Transverse colon (tissue), 4 donors: Measurements from ENCODE around the gene UBN2. TPM values are rescaled to one million over a fixed set of nuclear protein-coding genes. Genes with fewer than 3 reads are reported as not detected.

Experiments
- DNase-seq: peaks from one replicate; pipeline ENCODE4 v3.0.0-alpha.2; 2019
- H3K27ac ChIP-seq, 4 donors: fragments of 200-600 bp; sonication (generic); 2 replicates each; pipeline ENCODE4 v1.5.1; 2016 to 2018; ENCODE audit warnings: inconsistent platforms in 4 of 4
- H3K27me3 ChIP-seq: fragments of 200-600 bp; sonication (generic); 2 replicates; pipeline ENCODE4 v1.5.1; 2017; ENCODE audit warnings: inconsistent platforms
- H3K36me3 ChIP-seq, 4 donors: fragments of 200-600 bp; sonication (generic); 2 replicates each; pipeline ENCODE4 v1.5.1; 2017 to 2019; ENCODE audit warnings: inconsistent platforms in 4 of 4
- H3K4me1 ChIP-seq, 4 donors: fragments of 200-600 bp; sonication (generic); 2 replicates each; pipeline ENCODE4 v1.5.1; 2017 to 2020; ENCODE audit warnings: inconsistent platforms in 4 of 4
- H3K4me3 ChIP-seq, 4 donors: fragments of 200-600 bp; sonication (generic); 1 replicate in 1 of 4; 2 replicates in 3 of 4; pipeline versions ENCODE4 v1.5.1 to v1.6.1; 2017 to 2019; ENCODE audit warnings: inconsistent platforms in 4 of 4
- H3K9me3 ChIP-seq, 2 donors: fragments of 200-600 bp; sonication (generic); 2 replicates each; pipeline ENCODE4 v1.5.1; 2017 to 2019; ENCODE audit warnings: inconsistent platforms in 2 of 2
- EP300 ChIP-seq: sonication (generic); formaldehyde crosslinking; IDR thresholded peaks from one replicate; pipeline ENCODE4 v1.6.1; 2017; ENCODE audit warnings: antibody characterized with exemption, low read depth
- POLR2A ChIP-seq: fragments of 450-650 bp; IDR thresholded peaks from one replicate; pipeline ENCODE4 v1.6.1; 2016; ENCODE audit warnings: antibody characterized with exemption, mild to moderate bottlenecking, moderate library complexity
- POLR2AphosphoS5 ChIP-seq, 3 donors: sonication (generic); formaldehyde crosslinking; IDR thresholded peaks; one replicate each; pipeline ENCODE4 v1.6.1; 2016; ENCODE audit warnings: antibody characterized with exemption in 3 of 3
- WGBS, 2 donors: methylation state at CpG; one replicate each; pipeline ENCODE4 v1.1.5; 2018; ENCODE audit warnings: low coverage in 1 of 2; 5-methylcytosine and 5-hydroxymethylcytosine counted together
- in situ Hi-C, 4 donors: fragments of 200-750 bp; cut with MboI; loops; one replicate each; pipeline versions ENCODE4 v1.15.0 to v1.15.1; 2017; ENCODE audit warnings: low sequenced_read_pairs in 3 of 4, low pct_ligation_motif_present in 1 of 4, low pct_unique_long_range_greater_than_20kb in 1 of 4
- intact Hi-C: fragments of 100-400 bp; cut with DNase I; formaldehyde crosslinking; loops from one replicate; pipeline ENCODE4 v1.15.1; 2023; ENCODE audit warnings: low total_unique reads
- total RNA-seq, 4 donors: library from RNA; depleted of rRNA; stranded (reverse); fragments of >200 nt; gene quantifications; one replicate each; pipeline ENCODE4 v1.1.0, GENCODE V29; 2016
- TF ChIP-seq, protein P1 (sequence below), 5 experiments: fragments of 200-600 bp in 3 of 5; fragments of 450-650 bp in 2 of 5; sonication (generic) in 3 of 5; IDR thresholded peaks; 1 replicate in 2 of 5; 2 replicates in 3 of 5; pipeline ENCODE4 v1.5.1; 2016 to 2017; ENCODE audit warnings: antibody characterized with exemption in 5 of 5, inconsistent platforms in 3 of 5, mild to moderate bottlenecking in 2 of 5, moderate library complexity in 1 of 5

Gene UBN2
- total RNA-seq, 4 donors from 2014 or later, result 9.7 to 22.1 (median 13.9) TPM

DNA sequence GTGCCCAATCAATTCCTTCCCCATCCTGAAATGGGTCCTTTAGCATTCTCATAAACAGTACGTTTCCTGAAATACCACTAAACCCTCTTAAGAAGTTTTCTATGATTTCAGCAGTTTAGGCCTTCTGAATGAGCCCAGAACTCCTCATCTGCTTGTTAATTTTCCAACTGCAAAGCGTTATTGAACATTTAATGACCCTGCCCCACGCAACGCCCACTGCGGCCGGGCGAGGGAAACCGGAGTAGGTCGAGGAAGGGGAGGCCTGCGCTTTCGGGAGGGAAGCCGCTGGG lies 608 bp upstream of the UBN2 start:
- H3K36me3 ChIP-seq, result no peaks in the 10 kb centered on the region
- H3K4me3 ChIP-seq, result peak overlapping the region; percentile 41 to 100 (median 92)
- H3K27me3 ChIP-seq, result no peaks in the 10 kb centered on the region
- TF ChIP-seq POLR2AphosphoS5 (IDR thresholded peaks at IDR 0.05) (no peak), POLR2A (no peak), EP300 (no peak)
- TF ChIP-seq, protein P1, sequence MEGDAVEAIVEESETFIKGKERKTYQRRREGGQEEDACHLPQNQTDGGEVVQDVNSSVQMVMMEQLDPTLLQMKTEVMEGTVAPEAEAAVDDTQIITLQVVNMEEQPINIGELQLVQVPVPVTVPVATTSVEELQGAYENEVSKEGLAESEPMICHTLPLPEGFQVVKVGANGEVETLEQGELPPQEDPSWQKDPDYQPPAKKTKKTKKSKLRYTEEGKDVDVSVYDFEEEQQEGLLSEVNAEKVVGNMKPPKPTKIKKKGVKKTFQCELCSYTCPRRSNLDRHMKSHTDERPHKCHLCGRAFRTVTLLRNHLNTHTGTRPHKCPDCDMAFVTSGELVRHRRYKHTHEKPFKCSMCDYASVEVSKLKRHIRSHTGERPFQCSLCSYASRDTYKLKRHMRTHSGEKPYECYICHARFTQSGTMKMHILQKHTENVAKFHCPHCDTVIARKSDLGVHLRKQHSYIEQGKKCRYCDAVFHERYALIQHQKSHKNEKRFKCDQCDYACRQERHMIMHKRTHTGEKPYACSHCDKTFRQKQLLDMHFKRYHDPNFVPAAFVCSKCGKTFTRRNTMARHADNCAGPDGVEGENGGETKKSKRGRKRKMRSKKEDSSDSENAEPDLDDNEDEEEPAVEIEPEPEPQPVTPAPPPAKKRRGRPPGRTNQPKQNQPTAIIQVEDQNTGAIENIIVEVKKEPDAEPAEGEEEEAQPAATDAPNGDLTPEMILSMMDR (IDR thresholded peaks at IDR 0.05), result no peak
- intact Hi-C loops (no loop called here), in situ Hi-C loops (no loop called here)
- peaks cover 3 to 33% (median 20%) of the 10 kb centered on the region in 4 donors for H3K4me1 ChIP-seq
- no peaks in the 10 kb centered on the region for H3K9me3 ChIP-seq
- no peak for DNase-seq
- H3K27ac ChIP-seq, result peak overlapping the region; percentile 90 to 99 (median 95)
- WGBS, 2 donors, result 4 to 10% methylated on average over 2 to 12 of the region's 12 CpGs

DNA sequence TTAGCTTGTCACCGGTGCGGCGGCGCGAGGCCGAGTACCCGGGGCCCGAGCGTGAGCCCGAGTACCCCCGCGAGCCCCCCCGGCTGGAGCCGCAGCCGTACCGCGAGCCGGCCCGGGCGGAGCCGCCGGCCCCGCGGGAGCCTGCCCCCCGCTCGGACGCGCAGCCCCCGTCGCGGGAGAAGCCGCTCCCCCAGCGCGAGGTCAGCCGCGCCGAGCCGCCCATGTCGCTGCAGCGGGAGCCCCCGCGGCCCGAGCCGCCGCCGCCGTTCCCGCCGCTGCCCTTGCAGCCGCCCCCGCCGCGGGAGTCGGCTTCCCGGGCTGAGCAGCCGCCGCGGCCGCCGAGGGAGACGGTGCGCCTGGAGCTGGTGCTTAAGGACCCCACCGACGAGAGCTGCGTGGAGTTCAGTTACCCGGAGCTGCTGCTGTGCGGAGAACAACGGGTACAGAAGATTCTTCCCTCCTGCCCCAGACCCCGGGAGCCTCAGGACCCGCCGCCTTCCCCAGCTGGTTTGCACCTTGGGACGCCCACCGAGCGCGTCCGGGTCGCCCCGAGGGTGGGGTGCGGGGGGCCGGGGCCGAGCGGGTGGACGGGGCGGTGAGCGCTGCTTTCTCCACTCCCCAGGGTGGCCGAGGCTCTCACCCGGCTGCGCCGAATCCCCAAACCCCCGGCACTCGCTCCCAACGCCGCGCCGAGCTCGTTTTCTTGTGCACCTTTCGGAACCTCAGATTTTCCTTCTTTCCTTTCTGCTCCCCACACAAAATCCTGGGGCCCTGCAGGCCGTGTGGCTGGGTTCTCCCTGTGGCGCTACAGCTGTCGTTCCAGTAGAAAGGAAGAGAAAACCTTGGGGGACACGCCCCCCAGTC lies 708 bp downstream of the UBN2 start:
- peak; percentile 24 for DNase-seq
- TF ChIP-seq, protein P1 (IDR thresholded peaks at IDR 0.05), result no peak
- TF ChIP-seq POLR2A (no peak), EP300 (no peak), POLR2AphosphoS5 (IDR thresholded peaks at IDR 0.05) (no peak)
- 0% methylated on average over 1 to 46 of the region's 101 CpGs for WGBS, 2 donors
- in situ Hi-C loops, result no loop called here
- Histone ChIP-seq H3K36me3 (no peaks in the 10 kb centered on the region), H3K27ac (peak overlapping the region; percentile 90 to 99 (median 95)), H3K9me3 (no peaks in the 10 kb centered on the region), H3K27me3 (no peaks in the 10 kb centered on the region), H3K4me1 (peaks cover 3 to 33% (median 20%) of the 10 kb centered on the region in 4 donors), H3K4me3 (peak overlapping the region; percentile 57 to 100 (median 92))
- intact Hi-C loops, result no loop called here

DNA sequence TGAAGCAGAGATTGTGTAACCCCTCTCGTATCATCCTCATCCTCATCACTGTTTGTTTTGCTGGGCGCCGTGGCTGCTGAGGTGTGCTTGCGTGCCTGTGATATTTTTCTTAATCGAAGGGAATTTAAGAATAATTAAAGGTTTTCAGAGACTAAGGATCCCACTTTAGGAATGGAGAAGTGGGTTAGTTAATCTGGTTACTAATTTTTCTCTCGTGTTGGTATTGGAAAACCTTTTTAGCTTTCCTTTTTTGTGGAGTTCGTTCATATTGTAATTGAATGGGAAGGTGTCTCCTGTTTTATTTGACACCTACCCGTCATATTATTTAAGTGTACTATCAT lies 1.3 kb downstream of the UBN2 start:
- H3K27ac ChIP-seq, result peak overlapping the region; percentile 90 to 99 (median 95)
- in situ Hi-C loops, result no loop called here
- intact Hi-C loops, result no loop called here
- 3 to 5% methylated on average over 7 to 8 of the region's 8 CpGs for WGBS, 2 donors
- H3K4me1 ChIP-seq, result peaks cover 3 to 33% (median 20%) of the 10 kb centered on the region in 4 donors
- TF ChIP-seq, protein P1 (IDR thresholded peaks at IDR 0.05), result no peak
- TF ChIP-seq POLR2A (no peak), POLR2AphosphoS5 (IDR thresholded peaks at IDR 0.05) (no peak), EP300 (no peak)
- no peaks in the 10 kb centered on the region for H3K9me3 ChIP-seq
- peaks cover 0 to 5% (median 2%) of the 10 kb centered on the region in 4 donors for H3K36me3 ChIP-seq
- DNase-seq, result no peak
- peak overlapping the region; percentile 57 to 100 (median 92) for H3K4me3 ChIP-seq
- no peaks in the 10 kb centered on the region for H3K27me3 ChIP-seq

DNA sequence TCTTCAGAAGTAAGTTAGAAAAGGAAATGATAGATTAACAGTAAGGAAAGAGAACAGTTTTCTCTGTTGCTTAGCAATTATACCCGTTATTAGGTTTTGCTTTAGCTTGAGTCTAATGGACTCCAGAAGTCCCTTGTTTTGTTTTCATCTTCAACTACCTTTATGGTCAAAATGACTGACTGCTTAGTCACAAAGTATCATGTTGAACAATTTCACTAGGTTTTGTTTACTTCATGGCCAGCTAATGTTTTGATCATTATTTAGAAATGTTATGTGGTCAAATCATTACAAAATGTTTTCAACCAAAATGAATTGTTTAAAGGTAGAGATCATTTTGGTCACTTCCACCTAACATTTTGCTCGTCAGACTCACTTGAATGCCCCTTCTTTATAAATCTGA lies 1.9 kb downstream of the UBN2 start:
- H3K27ac ChIP-seq, result no peak overlapping the region
- peaks cover 3 to 33% (median 20%) of the 10 kb centered on the region in 4 donors for H3K4me1 ChIP-seq
- intact Hi-C loops, result no loop called here
- in situ Hi-C loops, result no loop called here
- 33 to 46% methylated on average over 2 of the region's 2 CpGs for WGBS, 2 donors
- no peaks in the 10 kb centered on the region for H3K9me3 ChIP-seq
- H3K4me3 ChIP-seq, result peak overlapping the region in 1 of 4 donors; percentile 86
- H3K27me3 ChIP-seq, result no peaks in the 10 kb centered on the region
- peaks cover 0 to 10% (median 4%) of the 10 kb centered on the region in 4 donors for H3K36me3 ChIP-seq
- TF ChIP-seq EP300 (no peak), POLR2AphosphoS5 (IDR thresholded peaks at IDR 0.05) (no peak), POLR2A (no peak)
- TF ChIP-seq, protein P1 (IDR thresholded peaks at IDR 0.05), result no peak
- DNase-seq, result no peak
